ENCODE measurements around the gene CRTAC1.
A peak's percentile ranks its signal among the peaks of the same experiment; 100 is the strongest.

CRTAC1 gene

DNA sequence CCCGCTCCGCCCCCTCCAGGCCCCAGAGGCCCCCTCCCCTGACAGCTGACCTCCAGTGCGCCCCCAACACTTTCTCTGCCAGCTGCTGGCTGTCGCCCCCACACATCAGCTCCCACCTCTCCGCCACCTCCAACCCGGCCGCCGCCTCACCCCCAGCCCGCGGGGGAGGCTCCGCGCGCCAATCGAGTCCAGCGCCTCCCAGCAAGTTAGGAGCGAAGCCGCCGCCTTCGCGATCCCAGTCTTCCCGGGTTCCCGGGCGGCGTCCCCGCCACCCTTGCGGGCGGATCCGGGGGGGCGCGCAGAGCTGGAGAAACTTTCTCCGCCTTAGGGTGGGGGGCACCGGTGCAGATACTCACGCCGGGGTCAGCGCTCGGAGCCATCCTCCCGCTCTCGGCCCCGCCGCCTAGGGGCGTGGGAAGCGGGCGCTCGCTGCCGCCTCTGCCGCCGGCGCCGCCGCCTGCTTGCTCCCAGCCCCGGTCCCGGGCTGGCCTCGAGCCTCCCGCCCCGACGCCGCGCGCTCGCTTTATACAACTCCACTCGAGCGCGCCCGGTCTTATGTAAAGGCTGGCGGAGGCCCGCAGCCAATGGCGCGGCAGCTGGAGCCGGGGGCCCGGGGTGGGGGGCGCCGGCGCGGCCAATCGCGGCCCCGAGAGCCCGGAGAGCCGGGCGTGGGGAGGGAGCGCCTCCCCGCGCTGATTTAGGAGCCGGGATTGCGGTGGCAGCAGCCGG, at the start of gene CRTAC1:
Gene CRTAC1 (minus strand): TSS at position 529 of the 729 bp plus-strand sequence. CDS start 149 bp downstream, at position 380.
- DNase-seq: no peak

DNA sequence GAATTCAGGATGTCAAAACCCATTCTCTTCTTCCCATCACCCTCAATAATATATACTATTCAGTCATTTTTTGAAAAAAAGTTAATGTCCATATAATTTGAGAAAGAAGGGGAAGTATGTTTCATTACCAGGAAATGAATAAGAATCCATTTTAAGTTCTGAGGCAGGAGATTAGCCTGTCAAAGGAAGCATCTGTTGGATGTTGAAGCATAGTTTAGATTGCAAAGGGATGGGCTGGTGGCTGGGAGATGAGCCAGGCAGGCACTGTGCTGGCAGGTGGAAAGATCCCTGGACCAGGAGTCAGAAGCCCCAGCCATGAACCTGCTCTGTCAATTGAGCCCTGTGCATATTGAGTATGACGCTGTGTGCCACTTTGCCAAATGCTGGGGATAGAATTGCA, 48.4 kb upstream of the CRTAC1 start:
- no peak for DNase-seq

DNA sequence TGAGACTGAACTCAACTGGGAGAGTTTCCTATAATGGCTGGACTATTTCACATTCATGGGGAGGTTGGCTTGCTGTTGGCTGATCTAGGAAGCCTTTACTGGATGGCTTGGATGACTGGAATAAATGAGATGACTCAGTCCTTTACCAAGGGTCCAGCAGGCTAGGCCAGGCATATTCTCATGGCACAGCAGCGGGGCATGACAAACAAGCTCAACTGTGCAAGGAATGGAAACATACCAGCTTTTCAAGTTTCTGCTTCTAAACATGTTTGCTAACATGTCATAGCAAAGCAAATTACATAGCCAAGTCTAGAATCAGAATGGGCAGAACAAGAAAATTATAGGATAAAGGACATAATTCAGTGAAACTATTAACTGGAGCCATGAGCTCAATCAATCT, 46.8 kb upstream of the CRTAC1 start:
- DNase-seq: no peak

- DNase-seq: no peak
These were observed 45.7 kb upstream of the CRTAC1 start for GRCh38 chr10:98076086-98076485.

GRCh38 chr10:98074315-98074911, 44.0 kb upstream of the CRTAC1 start:
- DNase-seq: peak; percentile 1

DNA sequence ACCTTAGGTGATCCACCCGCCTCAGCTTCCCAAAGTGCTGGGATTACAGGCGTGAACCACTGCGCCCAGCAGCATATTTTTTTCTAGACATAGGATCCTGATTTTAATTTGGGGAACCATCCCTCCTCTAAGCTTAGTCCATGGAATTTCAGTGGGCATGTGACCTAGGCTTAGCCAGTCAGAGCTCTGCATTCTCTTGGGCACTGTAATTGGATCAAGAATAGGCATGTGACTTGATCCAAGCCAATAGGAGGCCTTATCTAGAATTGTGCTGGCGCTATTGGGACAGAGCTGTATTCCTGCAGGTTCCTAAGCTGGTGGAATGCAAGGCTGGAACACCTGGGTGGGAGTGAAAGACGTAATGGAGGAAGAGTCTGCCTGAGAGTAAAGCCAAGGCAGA, 36.7 kb upstream of the CRTAC1 start:
- DNase-seq: no peak

GRCh38 chr10:98063740-98064027, 33.3 kb upstream of the CRTAC1 start:
- DNase-seq: no peak

- no peak for DNase-seq
These were observed 32.0 kb upstream of the CRTAC1 start for GRCh38 chr10:98062424-98062823.

- no peak for DNase-seq
These were observed 29.7 kb upstream of the CRTAC1 start for GRCh38 chr10:98060079-98060478.

DNA sequence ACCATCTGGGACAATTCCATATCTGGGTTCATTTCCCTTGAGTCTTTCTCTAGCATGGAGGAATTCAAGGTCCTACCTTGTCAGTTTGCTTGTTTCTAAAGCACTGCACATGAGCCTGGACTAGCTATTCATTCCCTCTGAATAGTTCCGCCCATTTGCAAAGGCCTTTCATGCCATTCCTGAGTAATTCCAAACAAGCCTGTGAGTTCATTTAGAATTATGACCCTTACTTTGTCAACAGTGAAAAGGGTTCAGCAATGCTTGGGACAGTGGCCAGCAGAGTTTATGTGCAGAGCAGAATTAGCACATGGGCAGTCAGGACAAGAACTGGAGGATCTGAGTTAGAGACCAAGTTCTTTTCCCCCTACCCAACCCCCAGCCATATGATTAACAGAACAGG, 27.9 kb upstream of the CRTAC1 start:
- no peak for DNase-seq

- peak; percentile 7 for DNase-seq
These were observed 25.6 kb upstream of the CRTAC1 start for GRCh38 chr10:98055841-98056516.

- DNase-seq: no peak
These were observed 16.8 kb upstream of the CRTAC1 start for GRCh38 chr10:98047009-98047741.

DNA sequence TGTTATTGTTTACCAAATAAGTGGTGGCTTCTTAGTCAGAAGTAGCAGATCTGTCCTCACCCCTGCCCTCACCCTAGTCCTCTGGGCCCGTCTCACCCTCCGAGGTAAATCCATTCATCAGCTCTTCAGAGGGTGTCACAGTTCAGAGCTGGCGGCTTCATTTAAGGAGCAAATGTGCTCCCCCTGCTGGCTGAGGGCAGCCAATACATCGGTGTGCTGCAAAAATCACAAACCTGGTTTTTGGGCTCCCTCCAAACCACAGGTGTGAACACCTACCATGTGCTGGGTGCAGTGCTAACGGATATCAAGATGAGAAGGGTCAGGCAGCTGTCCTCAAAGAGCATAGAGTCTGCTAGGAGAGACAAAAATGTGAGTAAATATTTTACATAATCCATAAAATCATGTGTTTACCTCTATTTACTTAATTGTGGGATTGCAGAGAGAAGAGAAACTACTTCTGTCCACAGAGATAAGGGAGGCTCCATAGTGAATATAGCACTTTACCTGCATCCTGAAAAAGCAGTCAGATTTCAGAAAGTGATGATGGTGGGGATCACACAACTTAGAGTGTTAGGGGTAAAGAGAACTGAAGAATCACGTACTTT, 15.5 kb upstream of the CRTAC1 start:
- DNase-seq: peak; percentile 72

DNA sequence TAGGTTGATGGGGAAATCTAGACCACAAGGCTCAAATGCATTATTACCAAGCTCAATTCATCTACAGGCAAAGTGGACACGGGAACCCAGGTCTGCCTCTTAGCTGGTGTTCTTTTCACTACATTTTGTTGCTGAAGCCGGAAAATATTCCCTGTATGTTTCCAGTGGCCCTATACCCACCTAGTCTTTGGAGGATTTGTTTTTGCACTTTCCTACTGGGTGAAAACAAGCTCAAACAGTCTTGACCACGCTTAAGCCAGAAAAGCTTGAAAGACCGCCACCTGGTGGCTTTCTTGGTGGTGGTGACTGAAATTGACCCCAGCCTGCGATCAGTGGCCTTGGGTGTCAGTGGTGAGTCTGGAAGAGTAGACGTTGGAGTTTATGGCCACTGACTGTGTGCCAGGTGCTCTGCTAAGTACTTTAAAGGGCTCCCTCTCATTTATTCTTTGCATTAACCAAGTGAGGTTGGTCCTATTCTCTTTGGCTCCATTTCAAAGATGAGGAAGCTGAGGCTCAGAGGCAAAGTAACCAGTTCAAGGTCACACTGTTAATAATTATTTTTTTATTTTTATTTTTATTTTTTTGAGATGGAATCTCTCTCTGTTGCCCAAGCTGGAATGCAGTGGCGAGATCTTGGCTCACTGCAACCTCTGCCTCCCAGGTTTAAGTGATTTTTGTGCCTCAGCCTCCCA, 11.1 kb upstream of the CRTAC1 start:
- peak; percentile 48 for DNase-seq

- DNase-seq: no peak
These were observed 9.4 kb upstream of the CRTAC1 start for GRCh38 chr10:98039690-98040381.

- no peak for DNase-seq
These were observed 7.9 kb upstream of the CRTAC1 start for GRCh38 chr10:98038288-98038687.

GRCh38 chr10:98035599-98035998, 5.2 kb upstream of the CRTAC1 start:
- no peak for DNase-seq

- no peak for DNase-seq
These were observed 3.1 kb upstream of the CRTAC1 start for GRCh38 chr10:98033515-98033914.

GRCh38 chr10:98031440-98031839, 1.0 kb upstream of the CRTAC1 start:
- DNase-seq: no peak

DNA sequence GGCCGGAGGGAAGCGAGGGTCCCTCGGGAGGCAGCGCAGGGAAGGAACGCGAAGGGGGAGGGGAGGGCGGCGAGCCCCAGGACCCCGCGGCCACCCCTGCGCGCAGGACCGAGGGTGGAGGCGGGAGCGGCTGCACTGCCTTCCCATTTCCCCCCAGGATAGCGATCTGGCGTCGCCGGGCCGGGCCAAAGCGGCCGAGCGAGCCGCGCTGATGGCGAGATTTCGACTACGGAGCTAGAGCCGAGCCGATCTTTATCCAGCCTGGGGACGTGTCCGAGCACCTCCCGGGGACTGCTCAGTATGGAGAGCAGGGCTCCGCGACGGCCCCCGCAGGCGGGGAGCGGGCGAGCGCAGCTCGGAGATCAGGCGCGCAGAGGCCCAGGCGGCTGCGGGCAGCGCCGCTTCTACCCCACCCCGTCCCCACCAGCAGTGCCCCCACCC, 590 bp upstream of the CRTAC1 start:
- no peak for DNase-seq

DNA sequence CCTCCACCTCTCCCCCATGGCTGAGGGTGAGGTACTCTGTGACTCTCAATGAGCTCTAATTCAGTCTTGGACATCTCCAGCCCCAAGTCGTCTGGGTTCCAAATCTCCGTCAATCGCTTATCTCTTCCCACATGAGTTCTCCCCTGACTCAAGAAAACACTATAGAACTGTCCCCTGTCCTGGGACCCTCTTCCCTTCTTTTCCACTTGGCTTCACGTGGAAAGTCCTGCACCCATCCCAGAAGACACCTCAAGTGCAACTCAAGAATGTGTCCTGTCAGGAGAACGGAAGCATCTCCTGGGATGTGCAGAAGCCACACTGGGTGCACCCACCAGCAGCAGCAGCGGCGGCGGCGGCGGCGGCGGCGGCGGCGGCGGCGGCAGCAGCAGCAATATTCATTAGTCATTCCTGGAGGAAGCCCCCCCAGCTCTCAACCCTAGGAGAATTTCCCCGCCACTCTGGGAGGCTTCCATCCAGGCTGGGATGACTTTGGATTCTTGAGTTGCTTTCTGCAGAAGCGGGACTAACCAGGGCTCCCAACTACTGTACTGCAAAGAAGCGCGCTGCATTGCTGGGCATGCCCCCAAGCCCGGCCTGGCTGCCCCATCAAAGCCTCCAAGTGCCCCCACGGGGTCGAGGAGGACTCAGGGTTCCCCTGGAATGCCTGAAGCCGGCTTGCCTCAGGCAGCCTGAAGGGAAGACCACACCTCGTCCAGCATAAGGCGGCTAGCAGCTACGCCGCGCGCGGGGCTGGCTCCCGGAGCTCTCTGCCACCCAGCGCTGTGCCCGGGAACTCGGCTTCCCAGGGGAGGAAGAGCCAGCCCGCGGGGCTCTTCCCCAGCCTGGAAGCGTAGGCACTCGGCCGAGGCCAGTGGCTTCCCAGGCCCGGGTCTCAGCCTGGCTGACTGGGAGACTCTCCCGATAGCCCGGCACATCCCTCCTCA, 1.0 kb downstream of the CRTAC1 start:
- DNase-seq: no peak
